GM18870 (cell line): ENCODE data around the gene CLCC1.

Experiments
- ATAC-seq: cut with Tn5 transposase; IDR thresholded peaks from one replicate; pipeline ENCODE4 v1.9.1; 2021; ENCODE audit warnings: moderate library complexity; ENCODE audit not compliant: unreplicated experiment

The CLCC1 gene

DNA sequence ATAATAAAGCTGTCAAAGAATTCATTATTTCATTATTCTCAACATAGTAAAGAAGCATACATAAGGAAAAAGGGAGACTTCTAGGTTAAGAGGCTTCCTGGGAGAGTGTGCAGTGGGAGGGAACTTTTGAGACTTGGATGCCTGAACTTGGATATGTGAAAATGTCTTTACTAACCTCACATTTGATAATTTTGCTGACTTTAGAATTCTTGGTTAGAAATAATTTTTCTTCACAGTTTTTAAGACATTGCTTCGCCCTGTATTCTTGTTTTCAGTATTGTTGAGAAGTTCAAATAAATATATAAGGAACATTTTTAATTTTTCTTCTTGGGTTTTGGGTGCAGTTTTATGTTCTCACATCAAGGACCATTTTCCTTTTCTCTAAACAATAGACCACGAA is 46.5 kb downstream of the CLCC1 start:
- ATAC-seq: no peak
